ES-I3 (cell line): ENCODE results near the gene BAZ1B.
"Not testable (repeated sequence)": the region's sequence is repeated elsewhere in the genome, so short reads cannot be mapped to it uniquely, and the experiment has no call there.

Experiments
- H3K36me3 ChIP-seq: 2 replicates; pipeline ENCODE4 v1.6.1; 2013; ENCODE audit warnings: mild to moderate bottlenecking, low read length, control low read depth, moderate library complexity; ENCODE audit not compliant: insufficient read depth
- H3K4me1 ChIP-seq: 2 replicates; pipeline ENCODE4 v1.6.1; 2013; ENCODE audit warnings: mild to moderate bottlenecking, control low read depth, low read length; ENCODE audit not compliant: insufficient read depth
- H3K9ac ChIP-seq: 2 replicates; pipeline ENCODE4 v1.6.1; 2013; ENCODE audit warnings: low read depth, mild to moderate bottlenecking, low read length, moderate library complexity
- H3K9me3 ChIP-seq: 2 replicates; pipeline ENCODE4 v1.6.1; 2013; ENCODE audit warnings: mild to moderate bottlenecking, low read length, moderate library complexity; ENCODE audit not compliant: control insufficient read depth, insufficient read depth

The BAZ1B gene

GRCh38 chr7:73556208-73557107 lies 34.4 kb upstream of the BAZ1B start:
- Histone ChIP-seq H3K4me1 (no peaks in the 10 kb centered on the region), H3K36me3 (no peaks in the 10 kb centered on the region), H3K9me3 (no peaks in the 10 kb centered on the region), H3K9ac (peak overlapping the region; percentile 87)

GRCh38 chr7:73555411-73555982 lies 33.4 kb upstream of the BAZ1B start:
- no peak overlapping the region for H3K9ac ChIP-seq
- H3K4me1 ChIP-seq, result no peaks in the 10 kb centered on the region
- peaks cover 2% of the 10 kb centered on the region; the same call in 1 of the 2 replicates for H3K36me3 ChIP-seq
- no peaks in the 10 kb centered on the region for H3K9me3 ChIP-seq

GRCh38 chr7:73550093-73550492 lies 28.0 kb upstream of the BAZ1B start:
- H3K4me1 ChIP-seq, result not testable (repeated sequence)

GRCh38 chr7:73549176-73549575 lies 27.1 kb upstream of the BAZ1B start:
- Histone ChIP-seq H3K36me3 (peaks cover 2% of the 10 kb centered on the region; the same call in 1 of the 2 replicates), H3K9me3 (no peaks in the 10 kb centered on the region), H3K9ac (no peak overlapping the region), H3K4me1 (no peaks in the 10 kb centered on the region)

More at GRCh38 chr7:73550093-73550492, 28.0 kb upstream of the BAZ1B start:
- H3K9ac ChIP-seq, H3K9me3 ChIP-seq, H3K36me3 ChIP-seq: not testable (repeated sequence)

- Histone ChIP-seq H3K9ac (no peak overlapping the region), H3K9me3 (no peaks in the 10 kb centered on the region), H3K36me3 (peaks cover 2% of the 10 kb centered on the region; the same call in 1 of the 2 replicates), H3K4me1 (no peaks in the 10 kb centered on the region)
Observed at GRCh38 chr7:73547841-73548240, 25.7 kb upstream of the BAZ1B start.

- no peaks in the 10 kb centered on the region for H3K4me1 ChIP-seq
- no peak overlapping the region for H3K9ac ChIP-seq
- no peaks in the 10 kb centered on the region for H3K9me3 ChIP-seq
- H3K36me3 ChIP-seq, result no peaks in the 10 kb centered on the region; the same call in 1 of the 2 replicates
Observed at GRCh38 chr7:73544678-73545077, 22.6 kb upstream of the BAZ1B start.

- H3K36me3 ChIP-seq, result no peaks in the 10 kb centered on the region; the same call in 1 of the 2 replicates
- no peaks in the 10 kb centered on the region for H3K9me3 ChIP-seq
- no peak overlapping the region for H3K9ac ChIP-seq
- no peaks in the 10 kb centered on the region for H3K4me1 ChIP-seq
Observed at GRCh38 chr7:73541722-73542121, 19.6 kb upstream of the BAZ1B start.

- Histone ChIP-seq H3K36me3 (no peaks in the 10 kb centered on the region; the same call in 1 of the 2 replicates), H3K4me1 (no peaks in the 10 kb centered on the region), H3K9me3 (no peaks in the 10 kb centered on the region), H3K9ac (no peak overlapping the region)
Observed at GRCh38 chr7:73539709-73540108, 17.6 kb upstream of the BAZ1B start.

- not testable (repeated sequence) for H3K4me1 ChIP-seq, H3K36me3 ChIP-seq, H3K9ac ChIP-seq, H3K9me3 ChIP-seq
Observed at GRCh38 chr7:73538510-73538909, 16.4 kb upstream of the BAZ1B start.

- Histone ChIP-seq H3K4me1 (no peaks in the 10 kb centered on the region), H3K36me3 (no peaks in the 10 kb centered on the region), H3K9me3 (no peaks in the 10 kb centered on the region), H3K9ac (no peak overlapping the region)
Observed at GRCh38 chr7:73537051-73537450, 15.0 kb upstream of the BAZ1B start.

- H3K4me1 ChIP-seq, result no peaks in the 10 kb centered on the region
- H3K9ac ChIP-seq, result no peak overlapping the region
- no peaks in the 10 kb centered on the region for H3K36me3 ChIP-seq
- no peaks in the 10 kb centered on the region for H3K9me3 ChIP-seq
Observed at GRCh38 chr7:73536479-73536878, 14.4 kb upstream of the BAZ1B start.

- H3K9ac ChIP-seq, H3K36me3 ChIP-seq, H3K9me3 ChIP-seq, H3K4me1 ChIP-seq: not testable (repeated sequence)
Observed at GRCh38 chr7:73535918-73536317, 13.8 kb upstream of the BAZ1B start.

GRCh38 chr7:73533742-73534141 lies 11.6 kb upstream of the BAZ1B start:
- Histone ChIP-seq H3K9ac (no peak overlapping the region), H3K36me3 (no peaks in the 10 kb centered on the region), H3K4me1 (no peaks in the 10 kb centered on the region), H3K9me3 (no peaks in the 10 kb centered on the region)

- no peaks in the 10 kb centered on the region for H3K9me3 ChIP-seq
- H3K4me1 ChIP-seq, result peaks cover 6% of the 10 kb centered on the region
- no peak overlapping the region for H3K9ac ChIP-seq
- H3K36me3 ChIP-seq, result no peaks in the 10 kb centered on the region
Observed at GRCh38 chr7:73532224-73532623, 10.1 kb upstream of the BAZ1B start.

- no peaks in the 10 kb centered on the region for H3K36me3 ChIP-seq
- H3K9me3 ChIP-seq, result no peaks in the 10 kb centered on the region
- peaks cover 6% of the 10 kb centered on the region for H3K4me1 ChIP-seq
- no peak overlapping the region for H3K9ac ChIP-seq
Observed at GRCh38 chr7:73530800-73531199, 8.7 kb upstream of the BAZ1B start.
